ENCODE results near the gene STMN1.

The STMN1 gene

GRCh38 chr1:25897754-25898153, 8.5 kb downstream of the STMN1 start:
- Histone ChIP-seq H3K36me3 (ENCODE audit: control insufficient read depth in 5 of 5, insufficient read depth in 5 of 5, low read length in 5 of 5) (peaks cover 0 to 33% (median 14%) of the 10 kb centered on the region in 5 donors), H3K4me1 (ENCODE audit: control insufficient read depth in 5 of 5, insufficient read depth in 5 of 5, low read length in 5 of 5) (peaks cover 0 to 12% (median 11%) of the 10 kb centered on the region in 5 donors), H3K9me3 (ENCODE audit: control insufficient read depth in 5 of 5, low read length in 5 of 5) (no peaks in the 10 kb centered on the region), H3K27me3 (ENCODE audit: control insufficient read depth in 5 of 5, insufficient read depth in 4 of 5, low read length in 5 of 5) (no peaks in the 10 kb centered on the region), H3K9ac (ENCODE audit: low read length in 5 of 5) (no peak overlapping the region), H3K27ac (ENCODE audit: low read depth, low read length) (no peak overlapping the region), H3K4me3 (ENCODE audit: low read depth in 1 of 5, low read length in 5 of 5) (no peak overlapping the region)

GRCh38 chr1:25896266-25896665, 10.0 kb downstream of the STMN1 start:
- no peaks in the 10 kb centered on the region for H3K27me3 ChIP-seq (ENCODE audit: control insufficient read depth in 5 of 5, insufficient read depth in 4 of 5, low read length in 5 of 5)
- peaks cover 0 to 18% (median 16%) of the 10 kb centered on the region in 5 donors for H3K4me1 ChIP-seq (ENCODE audit: control insufficient read depth in 5 of 5, insufficient read depth in 5 of 5, low read length in 5 of 5)
- no peak overlapping the region for H3K27ac ChIP-seq (ENCODE audit: low read depth, low read length)
- peaks cover 0 to 25% (median 7%) of the 10 kb centered on the region in 5 donors for H3K36me3 ChIP-seq (ENCODE audit: control insufficient read depth in 5 of 5, insufficient read depth in 5 of 5, low read length in 5 of 5)
- H3K9ac ChIP-seq (ENCODE audit: low read length in 5 of 5): no peak overlapping the region
- H3K9me3 ChIP-seq (ENCODE audit: control insufficient read depth in 5 of 5, low read length in 5 of 5): no peaks in the 10 kb centered on the region
- no peak overlapping the region for H3K4me3 ChIP-seq (ENCODE audit: low read depth in 1 of 5, low read length in 5 of 5)

- peaks cover 0 to 18% (median 16%) of the 10 kb centered on the region in 5 donors for H3K4me1 ChIP-seq (ENCODE audit: control insufficient read depth in 5 of 5, insufficient read depth in 5 of 5, low read length in 5 of 5)
- no peak overlapping the region for H3K27ac ChIP-seq (ENCODE audit: low read depth, low read length)
Observed at GRCh38 chr1:25895365-25895990, 10.7 kb downstream of the STMN1 start.

DNA sequence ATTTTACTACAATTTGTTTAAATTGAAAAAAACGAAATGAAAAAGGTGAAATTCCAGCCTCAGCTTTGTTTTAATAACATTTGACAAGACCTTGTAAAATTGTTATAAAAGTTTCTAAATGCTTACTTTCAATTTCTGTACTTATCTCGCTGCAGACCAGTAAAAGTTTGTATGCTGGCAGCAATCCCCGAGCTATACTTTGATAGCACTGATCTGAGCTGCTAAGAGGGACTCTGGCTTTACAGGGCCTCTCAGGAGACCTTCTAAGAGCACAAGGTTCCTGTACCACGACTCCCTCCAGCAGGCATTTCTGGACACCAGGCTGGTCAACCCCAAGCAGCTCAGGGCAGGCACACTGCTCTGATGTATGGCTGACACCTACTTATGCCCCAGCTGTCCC, 13.1 kb downstream of the STMN1 start:
- no peak overlapping the region for H3K4me3 ChIP-seq (ENCODE audit: low read depth in 1 of 5, low read length in 5 of 5)
- no peaks in the 10 kb centered on the region for H3K9me3 ChIP-seq (ENCODE audit: control insufficient read depth in 5 of 5, low read length in 5 of 5)
- no peaks in the 10 kb centered on the region for H3K27me3 ChIP-seq (ENCODE audit: control insufficient read depth in 5 of 5, insufficient read depth in 4 of 5, low read length in 5 of 5)
- H3K9ac ChIP-seq (ENCODE audit: low read length in 5 of 5): no peak overlapping the region
- H3K4me1 ChIP-seq (ENCODE audit: control insufficient read depth in 5 of 5, insufficient read depth in 5 of 5, low read length in 5 of 5): peaks cover 0 to 18% (median 16%) of the 10 kb centered on the region in 5 donors
- H3K27ac ChIP-seq (ENCODE audit: low read depth, low read length): no peak overlapping the region
- peaks cover 0 to under 1% (median 0%) of the 10 kb centered on the region in 5 donors for H3K36me3 ChIP-seq (ENCODE audit: control insufficient read depth in 5 of 5, insufficient read depth in 5 of 5, low read length in 5 of 5)

More at GRCh38 chr1:25895365-25895990, 10.7 kb downstream of the STMN1 start:
- Histone ChIP-seq H3K27me3 (ENCODE audit: control insufficient read depth in 5 of 5, insufficient read depth in 4 of 5, low read length in 5 of 5) (no peaks in the 10 kb centered on the region), H3K9ac (ENCODE audit: low read length in 5 of 5) (peak overlapping the region in 1 of 5 donors; percentile 32), H3K4me3 (ENCODE audit: low read depth in 1 of 5, low read length in 5 of 5) (peak overlapping the region in 3 of 5 donors; percentile 4 to 35 (median 30)), H3K36me3 (ENCODE audit: control insufficient read depth in 5 of 5, insufficient read depth in 5 of 5, low read length in 5 of 5) (peaks cover 0 to 21% (median 5%) of the 10 kb centered on the region in 5 donors), H3K9me3 (ENCODE audit: control insufficient read depth in 5 of 5, low read length in 5 of 5) (no peaks in the 10 kb centered on the region)

- Histone ChIP-seq H3K9ac (ENCODE audit: low read length in 5 of 5) (no peak overlapping the region), H3K27ac (ENCODE audit: low read depth, low read length) (no peak overlapping the region), H3K36me3 (ENCODE audit: control insufficient read depth in 5 of 5, insufficient read depth in 5 of 5, low read length in 5 of 5) (no peaks in the 10 kb centered on the region), H3K4me3 (ENCODE audit: low read depth in 1 of 5, low read length in 5 of 5) (no peak overlapping the region), H3K27me3 (ENCODE audit: control insufficient read depth in 5 of 5, insufficient read depth in 4 of 5, low read length in 5 of 5) (no peaks in the 10 kb centered on the region), H3K9me3 (ENCODE audit: control insufficient read depth in 5 of 5, low read length in 5 of 5) (no peaks in the 10 kb centered on the region), H3K4me1 (ENCODE audit: control insufficient read depth in 5 of 5, insufficient read depth in 5 of 5, low read length in 5 of 5) (peaks cover 0 to 18% (median 16%) of the 10 kb centered on the region in 5 donors)
Observed at GRCh38 chr1:25891606-25892005, 14.6 kb downstream of the STMN1 start.

- H3K4me3 ChIP-seq (ENCODE audit: low read depth in 1 of 5, low read length in 5 of 5): no peak overlapping the region
- no peak overlapping the region for H3K27ac ChIP-seq (ENCODE audit: low read depth, low read length)
- H3K9me3 ChIP-seq (ENCODE audit: control insufficient read depth in 5 of 5, low read length in 5 of 5): no peaks in the 10 kb centered on the region
- peaks cover 0 to 11% (median 6%) of the 10 kb centered on the region in 5 donors for H3K4me1 ChIP-seq (ENCODE audit: control insufficient read depth in 5 of 5, insufficient read depth in 5 of 5, low read length in 5 of 5)
- H3K9ac ChIP-seq (ENCODE audit: low read length in 5 of 5): no peak overlapping the region
- no peaks in the 10 kb centered on the region for H3K27me3 ChIP-seq (ENCODE audit: control insufficient read depth in 5 of 5, insufficient read depth in 4 of 5, low read length in 5 of 5)
- no peaks in the 10 kb centered on the region for H3K36me3 ChIP-seq (ENCODE audit: control insufficient read depth in 5 of 5, insufficient read depth in 5 of 5, low read length in 5 of 5)
Observed at GRCh38 chr1:25890239-25891034, 15.8 kb downstream of the STMN1 start.

DNA sequence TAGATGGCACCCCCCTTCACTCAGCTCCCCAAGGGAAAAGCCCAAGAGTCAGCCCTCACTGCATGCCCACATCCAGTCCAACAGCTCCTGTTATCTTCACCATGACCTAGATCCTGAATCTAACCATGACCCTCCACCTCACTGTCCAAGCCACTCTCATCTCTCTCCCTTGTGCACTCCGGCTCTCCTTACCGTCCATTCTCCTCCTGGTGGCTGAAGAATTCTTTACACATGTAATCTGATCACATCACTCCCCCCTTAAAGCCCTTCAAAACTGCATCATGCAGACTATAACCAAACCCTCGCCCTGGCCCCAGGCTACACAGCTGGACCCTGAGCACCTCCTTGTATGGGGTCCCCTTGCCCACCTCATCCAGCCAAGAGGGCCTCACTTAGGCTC, 16.7 kb downstream of the STMN1 start:
- Histone ChIP-seq H3K27ac (ENCODE audit: low read depth, low read length) (no peak overlapping the region), H3K36me3 (ENCODE audit: control insufficient read depth in 5 of 5, insufficient read depth in 5 of 5, low read length in 5 of 5) (no peaks in the 10 kb centered on the region), H3K9ac (ENCODE audit: low read length in 5 of 5) (no peak overlapping the region), H3K27me3 (ENCODE audit: control insufficient read depth in 5 of 5, insufficient read depth in 4 of 5, low read length in 5 of 5) (no peaks in the 10 kb centered on the region), H3K4me3 (ENCODE audit: low read depth in 1 of 5, low read length in 5 of 5) (no peak overlapping the region), H3K9me3 (ENCODE audit: control insufficient read depth in 5 of 5, low read length in 5 of 5) (no peaks in the 10 kb centered on the region), H3K4me1 (ENCODE audit: control insufficient read depth in 5 of 5, insufficient read depth in 5 of 5, low read length in 5 of 5) (peaks cover 0 to 6% (median 5%) of the 10 kb centered on the region in 5 donors)

DNA sequence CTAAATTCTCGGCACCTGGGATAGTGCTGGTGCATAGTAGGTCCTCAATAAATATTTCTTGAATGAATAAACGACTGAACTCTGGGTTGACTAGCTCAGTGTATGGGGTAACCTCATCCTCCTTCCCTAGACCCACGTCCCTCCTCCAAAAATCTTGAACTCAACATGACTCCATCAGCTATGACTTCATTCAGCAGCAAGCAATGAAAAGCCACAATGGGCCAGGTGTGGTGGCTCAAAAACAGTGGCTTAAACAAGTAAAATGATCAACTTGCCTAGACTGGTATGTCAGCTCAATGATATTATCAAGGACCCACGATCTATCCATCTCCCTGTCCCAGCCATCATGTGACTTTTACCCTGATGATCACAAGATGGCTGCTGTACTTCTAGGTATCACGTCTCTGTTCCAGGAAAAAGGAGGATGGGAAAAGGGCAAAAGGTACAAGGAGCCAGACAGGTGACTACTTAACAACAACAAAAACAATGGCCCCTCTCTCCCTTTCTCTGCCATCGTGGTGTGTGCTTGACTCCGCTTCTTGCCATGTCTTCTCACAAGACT, 17.7 kb downstream of the STMN1 start:
- no peak overlapping the region for H3K4me3 ChIP-seq (ENCODE audit: low read depth in 1 of 5, low read length in 5 of 5)
- no peak overlapping the region for H3K27ac ChIP-seq (ENCODE audit: low read depth, low read length)
- H3K9ac ChIP-seq (ENCODE audit: low read length in 5 of 5): no peak overlapping the region
- H3K36me3 ChIP-seq (ENCODE audit: control insufficient read depth in 5 of 5, insufficient read depth in 5 of 5, low read length in 5 of 5): no peaks in the 10 kb centered on the region
- no peaks in the 10 kb centered on the region for H3K27me3 ChIP-seq (ENCODE audit: control insufficient read depth in 5 of 5, insufficient read depth in 4 of 5, low read length in 5 of 5)
- peaks cover 0 to 6% (median 5%) of the 10 kb centered on the region in 5 donors for H3K4me1 ChIP-seq (ENCODE audit: control insufficient read depth in 5 of 5, insufficient read depth in 5 of 5, low read length in 5 of 5)
- no peaks in the 10 kb centered on the region for H3K9me3 ChIP-seq (ENCODE audit: control insufficient read depth in 5 of 5, low read length in 5 of 5)

DNA sequence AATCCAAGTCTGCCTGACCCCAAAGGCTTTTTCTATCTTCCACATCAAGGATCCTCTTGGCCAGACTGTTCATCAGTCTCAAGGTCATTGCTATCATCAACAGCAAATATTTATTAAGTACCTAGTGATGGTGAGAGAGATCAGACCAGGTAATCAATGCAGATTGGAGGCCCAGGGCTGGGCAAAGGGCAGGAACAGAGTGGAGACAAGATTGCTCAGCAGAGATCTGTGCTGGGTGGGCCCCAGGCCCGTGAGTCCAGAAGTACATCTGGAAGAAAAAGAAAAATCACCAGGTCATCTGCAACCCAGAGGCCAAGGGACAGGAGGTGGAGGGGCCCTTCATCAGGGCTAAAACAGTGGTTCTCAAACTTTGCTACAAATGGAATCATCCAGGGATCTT, 20.6 kb downstream of the STMN1 start:
- no peaks in the 10 kb centered on the region for H3K36me3 ChIP-seq (ENCODE audit: control insufficient read depth in 5 of 5, insufficient read depth in 5 of 5, low read length in 5 of 5)
- no peaks in the 10 kb centered on the region for H3K9me3 ChIP-seq (ENCODE audit: control insufficient read depth in 5 of 5, low read length in 5 of 5)
- no peak overlapping the region for H3K9ac ChIP-seq (ENCODE audit: low read length in 5 of 5)
- H3K27me3 ChIP-seq (ENCODE audit: control insufficient read depth in 5 of 5, insufficient read depth in 4 of 5, low read length in 5 of 5): no peaks in the 10 kb centered on the region
- H3K27ac ChIP-seq (ENCODE audit: low read depth, low read length): no peak overlapping the region
- no peak overlapping the region for H3K4me3 ChIP-seq (ENCODE audit: low read depth in 1 of 5, low read length in 5 of 5)
- no peaks in the 10 kb centered on the region for H3K4me1 ChIP-seq (ENCODE audit: control insufficient read depth in 5 of 5, insufficient read depth in 5 of 5, low read length in 5 of 5)

DNA sequence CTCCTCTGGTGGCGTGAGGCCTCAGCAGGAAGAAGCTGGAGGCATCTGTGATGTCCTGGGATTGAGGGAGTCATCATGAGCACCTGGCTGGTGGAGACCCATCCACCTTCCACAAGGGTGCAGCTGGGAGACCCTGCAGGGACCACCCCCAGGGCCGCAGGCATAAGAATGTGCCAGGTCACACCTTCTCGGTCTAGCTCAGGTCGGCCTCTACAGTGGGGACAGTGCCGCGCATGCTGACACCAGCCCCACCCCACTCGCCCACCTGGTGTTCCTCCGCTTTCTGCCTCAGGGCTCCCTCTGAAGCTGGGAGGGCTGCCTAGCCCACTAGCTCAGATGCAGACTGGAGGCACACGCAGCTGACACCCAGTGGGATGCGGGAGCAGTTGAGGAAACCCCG, 25.0 kb downstream of the STMN1 start:
- peaks cover 0 to 1% (median under 1%) of the 10 kb centered on the region in 5 donors for H3K4me1 ChIP-seq (ENCODE audit: control insufficient read depth in 5 of 5, insufficient read depth in 5 of 5, low read length in 5 of 5)
- no peak overlapping the region for H3K9ac ChIP-seq (ENCODE audit: low read length in 5 of 5)

More for the DNA sequence above, 25.0 kb downstream of the STMN1 start:
- no peak overlapping the region for H3K27ac ChIP-seq (ENCODE audit: low read depth, low read length)
- H3K36me3 ChIP-seq (ENCODE audit: control insufficient read depth in 5 of 5, insufficient read depth in 5 of 5, low read length in 5 of 5): no peaks in the 10 kb centered on the region
- no peaks in the 10 kb centered on the region for H3K9me3 ChIP-seq (ENCODE audit: control insufficient read depth in 5 of 5, low read length in 5 of 5)
- no peaks in the 10 kb centered on the region for H3K27me3 ChIP-seq (ENCODE audit: control insufficient read depth in 5 of 5, insufficient read depth in 4 of 5, low read length in 5 of 5)
- no peak overlapping the region for H3K4me3 ChIP-seq (ENCODE audit: low read depth in 1 of 5, low read length in 5 of 5)
